K562 (cell line): ENCODE results near the gene EPO. TPM values are rescaled to one million over a fixed set of nuclear protein-coding genes. Genes with fewer than 3 reads are reported as not detected.

Experiments used
- CBX1 ChIP-seq: sonication (generic); IDR thresholded peaks from 2 replicates; pipeline ENCODE4 v1.6.1; 2016; ENCODE audit warnings: antibody characterized with exemption, low read depth, mild to moderate bottlenecking
- CBX8 ChIP-seq: fragments of 200-600 bp; sonication (generic); IDR thresholded peaks from 2 replicates; pipeline ENCODE4 v1.6.1; 2012; ENCODE audit warnings: borderline replicate concordance, mixed run types, low read depth, mild to moderate bottlenecking, moderate library complexity, mixed read lengths, low read length, control low read depth, inconsistent platforms; ENCODE audit not compliant: poor library complexity, severe bottlenecking; ENCODE audit errors: extremely low read depth
- HDAC1 ChIP-seq, 2 experiments: fragments of 450-650 bp; IDR thresholded peaks; 2 replicates each; pipeline ENCODE4 v1.6.1; 2016 to 2017; ENCODE audit warnings: inconsistent platforms in 1 of 2, mild to moderate bottlenecking in 1 of 2, moderate library complexity in 1 of 2
- NFIX ChIP-seq: fragments of 250-450 bp; sonication (Bioruptor Pico); IDR thresholded peaks from 2 replicates; pipeline ENCODE4 v1.4.0; 2020; ENCODE audit warnings: low read depth, mild to moderate bottlenecking, moderate library complexity
- POLR2AphosphoS2 ChIP-seq: IDR thresholded peaks from 2 replicates; pipeline ENCODE4 v1.6.1; 2012; ENCODE audit warnings: low read length, improper control_type of control experiment
- ZBTB26 ChIP-seq: fragments of 450-650 bp; formaldehyde crosslinking; IDR thresholded peaks from 2 replicates; pipeline ENCODE4 v1.4.0; 2022; ENCODE audit warnings: missing genetic modification characterization
- ZNF77 ChIP-seq: fragments of 250-450 bp; sonication (Bioruptor Pico); IDR thresholded peaks from 2 replicates; pipeline ENCODE4 v1.5.0; 2020
- polyA plus RNA-seq, 8 experiments: library from polyadenylated mRNA; depleted of rRNA in 4 of 8; stranded (reverse) in 5 of 8; unstranded in 3 of 8; fragments of >200 nt; fragmentation: Nextera tagmentation in 2 of 8; fragmentation: Illumina TruSeq in 1 of 8; extraction: Ambion mirVana in 2 of 8; extraction: Trizol in 1 of 8; gene quantifications; 2 replicates each; pipeline versions ENCODE4 v1.2.1 to v1.2.3, GENCODE V29; 2011 to 2014; ENCODE audit warnings: inconsistent platforms in 1 of 8, missing spikeins in 1 of 8
- total RNA-seq, 7 experiments: library from RNA; depleted of rRNA in 6 of 7; stranded (reverse); fragments of >200 nt in 6 of 7; fragmentation: Illumina TruSeq in 2 of 7; extraction: Trizol in 2 of 7; gene quantifications; 2 replicates each; pipeline versions ENCODE4 v1.2.1 to v1.2.3, GENCODE V29; 2011 to 2021; ENCODE audit warnings: low replicate concordance in 1 of 7
- TF ChIP-seq, protein P1 (sequence below): fragments of 450-650 bp; IDR thresholded peaks from 2 replicates; pipeline ENCODE4 v1.6.1; 2017; ENCODE audit warnings: antibody characterized with exemption, mild to moderate bottlenecking
- TF ChIP-seq, protein P2 (sequence below): fragments of 200-600 bp; sonication (generic); IDR thresholded peaks from one replicate; pipeline ENCODE4 v1.6.1; 2012; ENCODE audit warnings: mild to moderate bottlenecking, low read depth, low read length, inconsistent platforms

Gene EPO
- total and polyA plus RNA-seq, 9 of the 15 experiments (the other 6 are each of a cell fraction or from before 2014, with no cell fraction given), result 0.06 to 0.41 (median 0.07) TPM; not detected in 6

- TF ChIP-seq, protein P1, sequence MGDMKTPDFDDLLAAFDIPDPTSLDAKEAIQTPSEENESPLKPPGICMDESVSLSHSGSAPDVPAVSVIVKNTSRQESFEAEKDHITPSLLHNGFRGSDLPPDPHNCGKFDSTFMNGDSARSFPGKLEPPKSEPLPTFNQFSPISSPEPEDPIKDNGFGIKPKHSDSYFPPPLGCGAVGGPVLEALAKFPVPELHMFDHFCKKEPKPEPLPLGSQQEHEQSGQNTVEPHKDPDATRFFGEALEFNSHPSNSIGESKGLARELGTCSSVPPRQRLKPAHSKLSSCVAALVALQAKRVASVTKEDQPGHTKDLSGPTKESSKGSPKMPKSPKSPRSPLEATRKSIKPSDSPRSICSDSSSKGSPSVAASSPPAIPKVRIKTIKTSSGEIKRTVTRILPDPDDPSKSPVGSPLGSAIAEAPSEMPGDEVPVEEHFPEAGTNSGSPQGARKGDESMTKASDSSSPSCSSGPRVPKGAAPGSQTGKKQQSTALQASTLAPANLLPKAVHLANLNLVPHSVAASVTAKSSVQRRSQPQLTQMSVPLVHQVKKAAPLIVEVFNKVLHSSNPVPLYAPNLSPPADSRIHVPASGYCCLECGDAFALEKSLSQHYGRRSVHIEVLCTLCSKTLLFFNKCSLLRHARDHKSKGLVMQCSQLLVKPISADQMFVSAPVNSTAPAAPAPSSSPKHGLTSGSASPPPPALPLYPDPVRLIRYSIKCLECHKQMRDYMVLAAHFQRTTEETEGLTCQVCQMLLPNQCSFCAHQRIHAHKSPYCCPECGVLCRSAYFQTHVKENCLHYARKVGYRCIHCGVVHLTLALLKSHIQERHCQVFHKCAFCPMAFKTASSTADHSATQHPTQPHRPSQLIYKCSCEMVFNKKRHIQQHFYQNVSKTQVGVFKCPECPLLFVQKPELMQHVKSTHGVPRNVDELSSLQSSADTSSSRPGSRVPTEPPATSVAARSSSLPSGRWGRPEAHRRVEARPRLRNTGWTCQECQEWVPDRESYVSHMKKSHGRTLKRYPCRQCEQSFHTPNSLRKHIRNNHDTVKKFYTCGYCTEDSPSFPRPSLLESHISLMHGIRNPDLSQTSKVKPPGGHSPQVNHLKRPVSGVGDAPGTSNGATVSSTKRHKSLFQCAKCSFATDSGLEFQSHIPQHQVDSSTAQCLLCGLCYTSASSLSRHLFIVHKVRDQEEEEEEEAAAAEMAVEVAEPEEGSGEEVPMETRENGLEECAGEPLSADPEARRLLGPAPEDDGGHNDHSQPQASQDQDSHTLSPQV, result no peak
- TF ChIP-seq ZNF77 (CRISPR knock-in tag) (no peak), CBX1 (no peak; the same call in 1 of the 2 replicates), POLR2AphosphoS2 (no peak), NFIX (CRISPR knock-in tag) (no peak), ZBTB26 (CRISPR knock-in tag) (peak; percentile 88), HDAC1 (IDR thresholded peaks at IDR 0.05) (peak in 1 of 2 experiments; percentile 85; a peak in 2 of 4 replicates), CBX8 (no peak)
- TF ChIP-seq, protein P2, sequence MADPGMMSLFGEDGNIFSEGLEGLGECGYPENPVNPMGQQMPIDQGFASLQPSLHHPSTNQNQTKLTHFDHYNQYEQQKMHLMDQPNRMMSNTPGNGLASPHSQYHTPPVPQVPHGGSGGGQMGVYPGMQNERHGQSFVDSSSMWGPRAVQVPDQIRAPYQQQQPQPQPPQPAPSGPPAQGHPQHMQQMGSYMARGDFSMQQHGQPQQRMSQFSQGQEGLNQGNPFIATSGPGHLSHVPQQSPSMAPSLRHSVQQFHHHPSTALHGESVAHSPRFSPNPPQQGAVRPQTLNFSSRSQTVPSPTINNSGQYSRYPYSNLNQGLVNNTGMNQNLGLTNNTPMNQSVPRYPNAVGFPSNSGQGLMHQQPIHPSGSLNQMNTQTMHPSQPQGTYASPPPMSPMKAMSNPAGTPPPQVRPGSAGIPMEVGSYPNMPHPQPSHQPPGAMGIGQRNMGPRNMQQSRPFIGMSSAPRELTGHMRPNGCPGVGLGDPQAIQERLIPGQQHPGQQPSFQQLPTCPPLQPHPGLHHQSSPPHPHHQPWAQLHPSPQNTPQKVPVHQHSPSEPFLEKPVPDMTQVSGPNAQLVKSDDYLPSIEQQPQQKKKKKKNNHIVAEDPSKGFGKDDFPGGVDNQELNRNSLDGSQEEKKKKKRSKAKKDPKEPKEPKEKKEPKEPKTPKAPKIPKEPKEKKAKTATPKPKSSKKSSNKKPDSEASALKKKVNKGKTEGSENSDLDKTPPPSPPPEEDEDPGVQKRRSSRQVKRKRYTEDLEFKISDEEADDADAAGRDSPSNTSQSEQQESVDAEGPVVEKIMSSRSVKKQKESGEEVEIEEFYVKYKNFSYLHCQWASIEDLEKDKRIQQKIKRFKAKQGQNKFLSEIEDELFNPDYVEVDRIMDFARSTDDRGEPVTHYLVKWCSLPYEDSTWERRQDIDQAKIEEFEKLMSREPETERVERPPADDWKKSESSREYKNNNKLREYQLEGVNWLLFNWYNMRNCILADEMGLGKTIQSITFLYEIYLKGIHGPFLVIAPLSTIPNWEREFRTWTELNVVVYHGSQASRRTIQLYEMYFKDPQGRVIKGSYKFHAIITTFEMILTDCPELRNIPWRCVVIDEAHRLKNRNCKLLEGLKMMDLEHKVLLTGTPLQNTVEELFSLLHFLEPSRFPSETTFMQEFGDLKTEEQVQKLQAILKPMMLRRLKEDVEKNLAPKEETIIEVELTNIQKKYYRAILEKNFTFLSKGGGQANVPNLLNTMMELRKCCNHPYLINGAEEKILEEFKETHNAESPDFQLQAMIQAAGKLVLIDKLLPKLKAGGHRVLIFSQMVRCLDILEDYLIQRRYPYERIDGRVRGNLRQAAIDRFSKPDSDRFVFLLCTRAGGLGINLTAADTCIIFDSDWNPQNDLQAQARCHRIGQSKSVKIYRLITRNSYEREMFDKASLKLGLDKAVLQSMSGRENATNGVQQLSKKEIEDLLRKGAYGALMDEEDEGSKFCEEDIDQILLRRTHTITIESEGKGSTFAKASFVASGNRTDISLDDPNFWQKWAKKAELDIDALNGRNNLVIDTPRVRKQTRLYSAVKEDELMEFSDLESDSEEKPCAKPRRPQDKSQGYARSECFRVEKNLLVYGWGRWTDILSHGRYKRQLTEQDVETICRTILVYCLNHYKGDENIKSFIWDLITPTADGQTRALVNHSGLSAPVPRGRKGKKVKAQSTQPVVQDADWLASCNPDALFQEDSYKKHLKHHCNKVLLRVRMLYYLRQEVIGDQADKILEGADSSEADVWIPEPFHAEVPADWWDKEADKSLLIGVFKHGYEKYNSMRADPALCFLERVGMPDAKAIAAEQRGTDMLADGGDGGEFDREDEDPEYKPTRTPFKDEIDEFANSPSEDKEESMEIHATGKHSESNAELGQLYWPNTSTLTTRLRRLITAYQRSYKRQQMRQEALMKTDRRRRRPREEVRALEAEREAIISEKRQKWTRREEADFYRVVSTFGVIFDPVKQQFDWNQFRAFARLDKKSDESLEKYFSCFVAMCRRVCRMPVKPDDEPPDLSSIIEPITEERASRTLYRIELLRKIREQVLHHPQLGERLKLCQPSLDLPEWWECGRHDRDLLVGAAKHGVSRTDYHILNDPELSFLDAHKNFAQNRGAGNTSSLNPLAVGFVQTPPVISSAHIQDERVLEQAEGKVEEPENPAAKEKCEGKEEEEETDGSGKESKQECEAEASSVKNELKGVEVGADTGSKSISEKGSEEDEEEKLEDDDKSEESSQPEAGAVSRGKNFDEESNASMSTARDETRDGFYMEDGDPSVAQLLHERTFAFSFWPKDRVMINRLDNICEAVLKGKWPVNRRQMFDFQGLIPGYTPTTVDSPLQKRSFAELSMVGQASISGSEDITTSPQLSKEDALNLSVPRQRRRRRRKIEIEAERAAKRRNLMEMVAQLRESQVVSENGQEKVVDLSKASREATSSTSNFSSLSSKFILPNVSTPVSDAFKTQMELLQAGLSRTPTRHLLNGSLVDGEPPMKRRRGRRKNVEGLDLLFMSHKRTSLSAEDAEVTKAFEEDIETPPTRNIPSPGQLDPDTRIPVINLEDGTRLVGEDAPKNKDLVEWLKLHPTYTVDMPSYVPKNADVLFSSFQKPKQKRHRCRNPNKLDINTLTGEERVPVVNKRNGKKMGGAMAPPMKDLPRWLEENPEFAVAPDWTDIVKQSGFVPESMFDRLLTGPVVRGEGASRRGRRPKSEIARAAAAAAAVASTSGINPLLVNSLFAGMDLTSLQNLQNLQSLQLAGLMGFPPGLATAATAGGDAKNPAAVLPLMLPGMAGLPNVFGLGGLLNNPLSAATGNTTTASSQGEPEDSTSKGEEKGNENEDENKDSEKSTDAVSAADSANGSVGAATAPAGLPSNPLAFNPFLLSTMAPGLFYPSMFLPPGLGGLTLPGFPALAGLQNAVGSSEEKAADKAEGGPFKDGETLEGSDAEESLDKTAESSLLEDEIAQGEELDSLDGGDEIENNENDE, result no peak
Observed at GRCh38 chr7:100705753-100706671, 14.3 kb upstream of the EPO start, which contains the start of gene POP7 (continued).
